ENCODE results near the gene ADGRG1.

DNA sequence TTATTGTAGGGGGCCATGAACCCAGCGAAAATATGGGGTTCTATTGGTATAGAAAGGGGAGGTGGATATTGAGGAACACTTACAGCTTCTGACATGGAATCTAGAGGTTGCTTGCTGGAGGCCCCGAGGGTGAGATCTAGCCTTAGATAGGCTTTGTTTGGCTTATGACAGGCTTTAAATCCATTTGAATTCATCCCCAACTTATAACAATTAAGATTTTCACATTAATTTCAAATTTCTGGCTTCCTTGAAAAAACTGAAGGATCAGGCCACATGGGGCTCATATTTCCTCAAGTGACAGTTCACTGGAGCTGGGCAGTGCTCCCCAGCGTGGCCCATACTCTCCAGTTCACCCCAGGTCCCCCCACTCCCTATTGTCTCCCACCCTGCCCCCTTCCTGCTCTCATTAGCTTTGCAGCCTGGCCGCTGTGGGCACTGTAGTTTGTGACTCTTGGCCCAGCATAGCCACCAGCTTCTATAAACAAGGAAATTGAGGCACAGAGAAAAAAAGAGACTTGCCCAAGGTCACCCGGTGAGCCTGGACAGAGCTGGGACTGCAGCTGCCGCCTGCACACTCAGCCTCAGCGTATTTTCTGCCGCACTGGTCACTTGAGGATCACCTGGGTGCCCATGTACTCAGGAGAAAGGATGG, 19.8 kb upstream of the ADGRG1 start:
- TF ChIP-seq, protein P1, sequence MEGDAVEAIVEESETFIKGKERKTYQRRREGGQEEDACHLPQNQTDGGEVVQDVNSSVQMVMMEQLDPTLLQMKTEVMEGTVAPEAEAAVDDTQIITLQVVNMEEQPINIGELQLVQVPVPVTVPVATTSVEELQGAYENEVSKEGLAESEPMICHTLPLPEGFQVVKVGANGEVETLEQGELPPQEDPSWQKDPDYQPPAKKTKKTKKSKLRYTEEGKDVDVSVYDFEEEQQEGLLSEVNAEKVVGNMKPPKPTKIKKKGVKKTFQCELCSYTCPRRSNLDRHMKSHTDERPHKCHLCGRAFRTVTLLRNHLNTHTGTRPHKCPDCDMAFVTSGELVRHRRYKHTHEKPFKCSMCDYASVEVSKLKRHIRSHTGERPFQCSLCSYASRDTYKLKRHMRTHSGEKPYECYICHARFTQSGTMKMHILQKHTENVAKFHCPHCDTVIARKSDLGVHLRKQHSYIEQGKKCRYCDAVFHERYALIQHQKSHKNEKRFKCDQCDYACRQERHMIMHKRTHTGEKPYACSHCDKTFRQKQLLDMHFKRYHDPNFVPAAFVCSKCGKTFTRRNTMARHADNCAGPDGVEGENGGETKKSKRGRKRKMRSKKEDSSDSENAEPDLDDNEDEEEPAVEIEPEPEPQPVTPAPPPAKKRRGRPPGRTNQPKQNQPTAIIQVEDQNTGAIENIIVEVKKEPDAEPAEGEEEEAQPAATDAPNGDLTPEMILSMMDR (IDR thresholded peaks at IDR 0.05): no peak
- TF ChIP-seq POLR2A (IDR thresholded peaks at IDR 0.05): no peak
